Panc1 (cell line): Measurements from ENCODE around the gene DIPK1B.

Source experiments
- POLR2AphosphoS5 ChIP-seq: IDR thresholded peaks from 2 replicates; pipeline ENCODE4 v1.6.1; 2012; ENCODE audit warnings: mild to moderate bottlenecking, low read depth, low read length, moderate library complexity
- SIN3A ChIP-seq: IDR thresholded peaks from 2 replicates; pipeline ENCODE4 v1.6.1; 2012; ENCODE audit warnings: low read depth, mild to moderate bottlenecking, low read length, moderate library complexity, borderline replicate concordance; ENCODE audit not compliant: insufficient read depth
- TCF7L2 ChIP-seq: IDR thresholded peaks from 2 replicates; pipeline ENCODE4 v1.6.1; 2011; ENCODE audit warnings: mild to moderate bottlenecking, low read depth, low read length, inconsistent platforms
- TF ChIP-seq, protein P1 (sequence below): fragments of 450-650 bp; IDR thresholded peaks from 2 replicates; pipeline ENCODE4 v1.5.1; 2017; ENCODE audit warnings: mild to moderate bottlenecking
- TF ChIP-seq, protein P2 (sequence below), 2 experiments: IDR thresholded peaks; 2 replicates each; pipeline ENCODE4 v1.6.1; 2011 to 2012; ENCODE audit warnings: low read depth in 2 of 2, control low read depth in 1 of 2, low read length in 1 of 2, mild to moderate bottlenecking in 1 of 2, moderate library complexity in 1 of 2; ENCODE audit not compliant: insufficient read depth in 1 of 2

DNA sequence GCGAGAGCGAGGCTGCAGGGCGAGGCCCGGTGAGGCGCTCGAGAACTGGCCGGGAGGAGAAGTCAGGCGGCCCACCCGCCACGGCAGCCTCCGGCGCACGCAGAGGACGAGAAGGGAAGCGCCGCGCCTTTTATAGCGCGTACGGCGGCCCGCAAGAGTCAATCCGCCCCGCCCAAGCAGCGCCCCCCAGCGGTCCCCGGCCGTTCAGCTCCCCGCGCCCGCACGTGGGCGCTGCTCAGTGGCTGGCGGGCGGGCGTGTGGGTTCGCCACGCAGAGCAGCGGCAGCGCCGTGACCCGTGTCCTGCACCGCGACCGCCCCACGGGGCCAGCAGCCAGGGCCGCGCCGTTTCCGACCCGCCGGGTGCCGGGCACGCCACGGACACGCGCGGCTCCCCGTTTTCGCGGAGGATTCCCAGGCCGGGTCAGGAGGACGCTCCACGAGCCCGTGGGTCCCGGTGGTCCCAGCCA is 15.7 kb downstream of the DIPK1B start:
- TF ChIP-seq, protein P1, sequence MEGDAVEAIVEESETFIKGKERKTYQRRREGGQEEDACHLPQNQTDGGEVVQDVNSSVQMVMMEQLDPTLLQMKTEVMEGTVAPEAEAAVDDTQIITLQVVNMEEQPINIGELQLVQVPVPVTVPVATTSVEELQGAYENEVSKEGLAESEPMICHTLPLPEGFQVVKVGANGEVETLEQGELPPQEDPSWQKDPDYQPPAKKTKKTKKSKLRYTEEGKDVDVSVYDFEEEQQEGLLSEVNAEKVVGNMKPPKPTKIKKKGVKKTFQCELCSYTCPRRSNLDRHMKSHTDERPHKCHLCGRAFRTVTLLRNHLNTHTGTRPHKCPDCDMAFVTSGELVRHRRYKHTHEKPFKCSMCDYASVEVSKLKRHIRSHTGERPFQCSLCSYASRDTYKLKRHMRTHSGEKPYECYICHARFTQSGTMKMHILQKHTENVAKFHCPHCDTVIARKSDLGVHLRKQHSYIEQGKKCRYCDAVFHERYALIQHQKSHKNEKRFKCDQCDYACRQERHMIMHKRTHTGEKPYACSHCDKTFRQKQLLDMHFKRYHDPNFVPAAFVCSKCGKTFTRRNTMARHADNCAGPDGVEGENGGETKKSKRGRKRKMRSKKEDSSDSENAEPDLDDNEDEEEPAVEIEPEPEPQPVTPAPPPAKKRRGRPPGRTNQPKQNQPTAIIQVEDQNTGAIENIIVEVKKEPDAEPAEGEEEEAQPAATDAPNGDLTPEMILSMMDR, result peak; percentile 93
- TF ChIP-seq POLR2AphosphoS5 (peak; percentile 98), SIN3A (0 out of 2 replicates have a peak, but pooled peaks have one; percentile 66), TCF7L2 (no peak; the same call in 1 of the 2 replicates)
- TF ChIP-seq, protein P2, sequence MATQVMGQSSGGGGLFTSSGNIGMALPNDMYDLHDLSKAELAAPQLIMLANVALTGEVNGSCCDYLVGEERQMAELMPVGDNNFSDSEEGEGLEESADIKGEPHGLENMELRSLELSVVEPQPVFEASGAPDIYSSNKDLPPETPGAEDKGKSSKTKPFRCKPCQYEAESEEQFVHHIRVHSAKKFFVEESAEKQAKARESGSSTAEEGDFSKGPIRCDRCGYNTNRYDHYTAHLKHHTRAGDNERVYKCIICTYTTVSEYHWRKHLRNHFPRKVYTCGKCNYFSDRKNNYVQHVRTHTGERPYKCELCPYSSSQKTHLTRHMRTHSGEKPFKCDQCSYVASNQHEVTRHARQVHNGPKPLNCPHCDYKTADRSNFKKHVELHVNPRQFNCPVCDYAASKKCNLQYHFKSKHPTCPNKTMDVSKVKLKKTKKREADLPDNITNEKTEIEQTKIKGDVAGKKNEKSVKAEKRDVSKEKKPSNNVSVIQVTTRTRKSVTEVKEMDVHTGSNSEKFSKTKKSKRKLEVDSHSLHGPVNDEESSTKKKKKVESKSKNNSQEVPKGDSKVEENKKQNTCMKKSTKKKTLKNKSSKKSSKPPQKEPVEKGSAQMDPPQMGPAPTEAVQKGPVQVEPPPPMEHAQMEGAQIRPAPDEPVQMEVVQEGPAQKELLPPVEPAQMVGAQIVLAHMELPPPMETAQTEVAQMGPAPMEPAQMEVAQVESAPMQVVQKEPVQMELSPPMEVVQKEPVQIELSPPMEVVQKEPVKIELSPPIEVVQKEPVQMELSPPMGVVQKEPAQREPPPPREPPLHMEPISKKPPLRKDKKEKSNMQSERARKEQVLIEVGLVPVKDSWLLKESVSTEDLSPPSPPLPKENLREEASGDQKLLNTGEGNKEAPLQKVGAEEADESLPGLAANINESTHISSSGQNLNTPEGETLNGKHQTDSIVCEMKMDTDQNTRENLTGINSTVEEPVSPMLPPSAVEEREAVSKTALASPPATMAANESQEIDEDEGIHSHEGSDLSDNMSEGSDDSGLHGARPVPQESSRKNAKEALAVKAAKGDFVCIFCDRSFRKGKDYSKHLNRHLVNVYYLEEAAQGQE (IDR thresholded peaks at IDR 0.05; ENCODE audit: insufficient read depth in 1 of 2, low read depth in 2 of 2, low read length in 1 of 2), result 0 out of 4 replicates have a peak, but pooled peaks of 1 of the 2 experiments have one; percentile 35
